Adipocyte (in vitro differentiated cells): ENCODE measurements around the gene TRANK1.
A peak's percentile ranks its signal among the peaks of the same experiment; 100 is the strongest.

Experiments used
- DNase-seq: peaks from one replicate; pipeline ENCODE4 v3.0.0-alpha.2; 2015; ENCODE audit warnings: low read depth
- H3K27me3 ChIP-seq: replicated peaks from 2 replicates; pipeline ENCODE4 v1.7.0; 2013; ENCODE audit warnings: mild to moderate bottlenecking, low read length, moderate library complexity; ENCODE audit not compliant: control insufficient read depth, insufficient read depth
- H3K36me3 ChIP-seq: 2 replicates; pipeline ENCODE4 v1.7.0; 2013; ENCODE audit warnings: low read length, mild to moderate bottlenecking, moderate library complexity; ENCODE audit not compliant: control insufficient read depth, insufficient read depth, severe bottlenecking
- H3K4me1 ChIP-seq: 2 replicates; pipeline ENCODE4 v1.7.0; 2013; ENCODE audit warnings: mild to moderate bottlenecking, low read length, moderate library complexity; ENCODE audit not compliant: control insufficient read depth, insufficient read depth
- H3K4me3 ChIP-seq: 2 replicates; pipeline ENCODE4 v1.7.0; 2013; ENCODE audit warnings: mild to moderate bottlenecking, low read length, moderate library complexity
- H3K9ac ChIP-seq: 2 replicates; pipeline ENCODE4 v1.7.0; 2013; ENCODE audit warnings: mild to moderate bottlenecking, low read length, moderate library complexity
- H3K9me3 ChIP-seq: 2 replicates; pipeline ENCODE4 v1.7.0; 2013; ENCODE audit warnings: mild to moderate bottlenecking, low read length, moderate library complexity; ENCODE audit not compliant: control insufficient read depth

Gene TRANK1

DNA sequence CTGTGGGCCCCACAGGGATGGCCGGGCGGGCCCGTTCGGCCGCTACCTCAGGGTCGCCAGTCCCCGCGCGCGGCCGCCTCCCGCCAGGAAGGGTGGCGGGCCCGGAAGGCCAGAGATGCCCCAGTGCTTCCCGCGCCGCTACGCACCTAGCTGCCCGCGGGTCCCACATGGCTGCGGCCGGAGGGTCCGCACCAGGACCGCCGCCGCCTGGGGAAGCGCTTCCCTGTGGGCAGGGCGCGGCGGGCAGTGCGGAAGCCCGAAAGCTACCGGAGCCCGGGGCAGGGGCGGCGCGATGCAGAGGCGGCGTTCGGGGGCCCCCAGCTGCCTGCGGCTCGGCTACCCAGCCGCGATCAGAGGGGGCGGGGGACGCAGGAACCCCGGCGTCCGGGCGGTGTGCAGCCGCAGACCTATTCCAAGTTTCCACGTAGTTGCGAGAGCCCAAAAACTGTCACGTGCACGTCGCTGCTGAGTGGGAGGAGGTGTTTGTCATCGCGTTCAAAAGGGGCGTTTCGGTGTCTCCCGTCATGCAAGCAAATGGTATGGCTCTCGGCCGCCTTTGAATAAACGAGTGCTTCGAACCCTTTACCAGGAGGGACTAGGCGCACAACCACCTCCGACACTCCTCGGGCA lies at the start of gene TRANK1:
TSS of gene TRANK1 (minus strand) at position 414 of the 630 bp plus-strand sequence. CDS start at position 169, 245 bp downstream.
- peak; percentile 45 for DNase-seq
- Histone ChIP-seq H3K36me3 (no peaks in the 10 kb centered on the region), H3K9ac (peak within 1 kb of the TSS; percentile 87), H3K27me3 (no peaks in the 10 kb centered on the region), H3K9me3 (peaks cover 6% of the 10 kb centered on the region), H3K4me3 (peak within 1 kb of the TSS; percentile 88), H3K4me1 (peaks cover 25% of the 10 kb centered on the region)

DNA sequence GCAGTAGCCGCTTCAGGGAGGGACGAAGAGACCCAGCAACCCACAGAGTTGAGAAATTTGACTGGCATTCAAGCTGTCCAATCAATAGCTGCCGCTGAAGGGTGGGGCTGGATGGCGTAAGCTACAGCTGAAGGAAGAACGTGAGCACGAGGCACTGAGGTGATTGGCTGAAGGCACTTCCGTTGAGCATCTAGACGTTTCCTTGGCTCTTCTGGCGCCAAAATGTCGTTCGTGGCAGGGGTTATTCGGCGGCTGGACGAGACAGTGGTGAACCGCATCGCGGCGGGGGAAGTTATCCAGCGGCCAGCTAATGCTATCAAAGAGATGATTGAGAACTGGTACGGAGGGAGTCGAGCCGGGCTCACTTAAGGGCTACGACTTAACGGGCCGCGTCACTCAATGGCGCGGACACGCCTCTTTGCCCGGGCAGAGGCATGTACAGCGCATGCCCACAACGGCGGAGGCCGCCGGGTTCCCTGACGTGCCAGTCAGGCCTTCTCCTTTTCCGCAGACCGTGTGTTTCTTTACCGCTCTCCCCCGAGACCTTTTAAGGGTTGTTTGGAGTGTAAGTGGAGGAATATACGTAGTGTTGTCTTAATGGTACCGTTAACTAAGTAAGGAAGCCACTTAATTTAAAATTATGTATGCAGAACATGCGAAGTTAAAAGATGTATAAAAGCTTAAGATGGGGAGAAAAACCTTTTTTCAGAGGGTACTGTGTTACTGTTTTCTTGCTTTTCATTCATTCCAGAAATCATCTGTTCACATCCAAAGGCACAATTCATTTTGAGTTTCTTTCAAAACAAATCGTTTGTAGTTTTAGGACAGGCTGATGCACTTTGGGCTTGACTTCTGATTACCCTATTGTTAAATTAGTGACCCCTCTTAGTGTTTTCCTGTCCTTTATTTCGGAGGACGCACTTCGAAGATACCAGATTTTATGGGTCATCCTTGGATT lies 48.8 kb upstream of the TRANK1 start, which contains the start of gene MLH1:
TSS of gene MLH1 (plus strand) at position 193 of the 958 bp plus-strand sequence. CDS start at position 223, 30 bp downstream.
- Histone ChIP-seq H3K9ac (peak within 1 kb of the TSS; percentile 99), H3K27me3 (no peaks in the 10 kb centered on the region), H3K9me3 (no peaks in the 10 kb centered on the region), H3K4me1 (peaks cover 38% of the 10 kb centered on the region), H3K4me3 (peak within 1 kb of the TSS; percentile 99), H3K36me3 (peaks cover 33% of the 10 kb centered on the region)
- peak; percentile 96 for DNase-seq

DNA sequence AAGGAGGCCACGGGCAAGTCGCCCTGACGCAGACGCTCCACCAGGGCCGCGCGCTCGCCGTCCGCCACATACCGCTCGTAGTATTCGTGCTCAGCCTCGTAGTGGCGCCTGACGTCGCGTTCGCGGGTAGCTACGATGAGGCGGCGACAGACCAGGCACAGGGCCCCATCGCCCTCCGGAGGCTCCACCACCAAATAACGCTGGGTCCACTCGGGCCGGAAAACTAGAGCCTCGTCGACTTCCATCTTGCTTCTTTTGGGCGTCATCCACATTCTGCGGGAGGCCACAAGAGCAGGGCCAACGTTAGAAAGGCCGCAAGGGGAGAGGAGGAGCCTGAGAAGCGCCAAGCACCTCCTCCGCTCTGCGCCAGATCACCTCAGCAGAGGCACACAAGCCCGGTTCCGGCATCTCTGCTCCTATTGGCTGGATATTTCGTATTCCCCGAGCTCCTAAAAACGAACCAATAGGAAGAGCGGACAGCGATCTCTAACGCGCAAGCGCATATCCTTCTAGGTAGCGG lies 48.0 kb upstream of the TRANK1 start, which contains the start of gene EPM2AIP1:
TSS of gene EPM2AIP1 (minus strand) at position 326 of the 520 bp plus-strand sequence. CDS start at position 272, 54 bp downstream.
- Histone ChIP-seq H3K27me3 (no peaks in the 10 kb centered on the region), H3K36me3 (peaks cover 27% of the 10 kb centered on the region), H3K4me3 (peak within 1 kb of the TSS; percentile 99), H3K9ac (peak within 1 kb of the TSS; percentile 99), H3K9me3 (no peaks in the 10 kb centered on the region), H3K4me1 (peaks cover 38% of the 10 kb centered on the region)
- DNase-seq = peak; percentile 100

DNA sequence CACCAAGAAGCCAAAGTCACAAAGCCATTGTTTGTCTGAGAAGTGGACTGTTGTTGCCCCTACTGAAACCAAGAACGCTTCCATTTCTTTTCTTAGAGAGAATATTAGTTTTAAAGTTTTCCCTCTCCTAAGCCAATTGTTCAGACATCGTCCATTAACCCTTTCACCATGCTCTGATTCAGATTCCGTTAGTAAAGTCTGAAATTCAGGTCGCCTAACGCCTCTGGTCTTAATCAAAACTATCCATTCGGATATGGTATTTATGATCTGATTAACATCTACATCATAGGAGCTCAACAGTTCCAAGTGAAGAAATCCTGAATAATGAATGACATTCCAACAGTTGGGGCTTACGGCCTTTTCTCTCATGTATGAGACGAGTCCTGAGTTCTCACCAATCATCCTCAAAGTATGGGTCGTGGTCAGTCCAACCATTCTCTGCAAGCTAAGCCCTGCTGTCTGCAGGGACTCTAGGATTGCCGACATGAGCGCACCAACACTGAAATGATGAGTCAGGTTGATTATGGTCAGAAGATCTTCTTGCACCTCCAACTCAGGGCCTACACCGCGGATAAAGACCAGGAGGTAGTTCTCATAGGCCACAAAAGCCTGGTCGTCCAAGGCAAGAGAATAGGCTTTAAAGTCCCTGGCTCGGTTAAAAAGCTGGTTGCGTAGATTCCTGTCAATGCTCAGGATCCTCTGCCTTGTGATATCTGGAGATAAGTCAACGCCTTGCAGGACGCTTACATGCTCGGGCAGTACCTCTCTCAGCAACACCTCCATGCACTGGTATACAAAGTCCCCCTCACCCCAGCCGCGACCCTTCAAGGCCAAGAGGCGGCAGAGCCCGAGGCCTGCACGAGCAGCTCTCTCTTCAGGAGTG lies 47.3 kb upstream of the TRANK1 start:
- no peaks in the 10 kb centered on the region for H3K9me3 ChIP-seq
- H3K36me3 ChIP-seq = peaks cover 27% of the 10 kb centered on the region
- peak overlapping the region; percentile 99 for H3K4me3 ChIP-seq
- DNase-seq = peak; percentile 57
- H3K9ac ChIP-seq = peak overlapping the region; percentile 99
- H3K4me1 ChIP-seq = peaks cover 38% of the 10 kb centered on the region
- no peaks in the 10 kb centered on the region for H3K27me3 ChIP-seq

DNA sequence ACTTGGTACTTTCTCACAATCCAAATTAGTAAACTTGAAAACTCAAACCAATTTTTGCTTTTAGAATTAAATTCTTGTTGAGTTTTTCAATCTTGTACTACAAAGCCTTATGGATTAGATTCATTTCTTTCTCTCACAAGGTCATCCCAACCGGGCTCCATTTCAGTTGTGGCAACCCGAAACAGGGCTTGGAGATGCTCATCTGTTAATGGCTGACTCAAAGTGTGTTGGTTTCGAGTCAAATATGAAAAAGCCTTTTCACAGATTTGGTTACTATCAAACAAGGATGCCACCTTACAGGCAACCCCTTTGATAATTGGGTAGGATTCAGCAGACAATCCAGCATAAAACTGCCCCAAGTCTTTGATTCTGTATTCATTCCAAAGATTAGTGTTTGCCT lies 46.3 kb upstream of the TRANK1 start:
- Histone ChIP-seq H3K36me3 (peaks cover 27% of the 10 kb centered on the region), H3K27me3 (no peaks in the 10 kb centered on the region), H3K9ac (peak overlapping the region; percentile 99), H3K4me3 (peak overlapping the region; percentile 99), H3K4me1 (peaks cover 38% of the 10 kb centered on the region), H3K9me3 (no peaks in the 10 kb centered on the region)
- DNase-seq = no peak

DNA sequence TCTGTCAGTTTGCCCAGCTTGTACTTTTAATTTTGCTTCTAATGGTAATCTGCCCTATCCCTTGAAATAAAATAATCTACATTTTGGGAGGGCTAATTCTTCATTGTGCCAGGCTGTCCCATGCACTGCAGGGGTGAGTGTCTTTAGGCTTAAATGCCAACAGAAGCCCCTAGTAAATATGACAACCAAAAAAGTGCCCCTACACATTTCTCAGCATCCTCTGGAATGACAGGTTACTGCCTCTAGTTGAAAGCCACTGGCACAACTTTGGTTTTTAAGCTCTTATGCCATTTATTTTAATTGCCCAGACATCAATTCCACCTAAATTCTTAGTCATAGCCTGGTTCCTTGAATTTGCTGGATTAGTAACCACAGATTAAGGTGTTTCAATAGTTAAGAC lies 44.7 kb upstream of the TRANK1 start:
- H3K4me1 ChIP-seq = peaks cover 37% of the 10 kb centered on the region
- H3K36me3 ChIP-seq = peaks cover 38% of the 10 kb centered on the region
- peak overlapping the region; percentile 99 for H3K9ac ChIP-seq
- H3K27me3 ChIP-seq = no peaks in the 10 kb centered on the region
- no peaks in the 10 kb centered on the region for H3K9me3 ChIP-seq
- peak overlapping the region; percentile 99 for H3K4me3 ChIP-seq
- DNase-seq = no peak

DNA sequence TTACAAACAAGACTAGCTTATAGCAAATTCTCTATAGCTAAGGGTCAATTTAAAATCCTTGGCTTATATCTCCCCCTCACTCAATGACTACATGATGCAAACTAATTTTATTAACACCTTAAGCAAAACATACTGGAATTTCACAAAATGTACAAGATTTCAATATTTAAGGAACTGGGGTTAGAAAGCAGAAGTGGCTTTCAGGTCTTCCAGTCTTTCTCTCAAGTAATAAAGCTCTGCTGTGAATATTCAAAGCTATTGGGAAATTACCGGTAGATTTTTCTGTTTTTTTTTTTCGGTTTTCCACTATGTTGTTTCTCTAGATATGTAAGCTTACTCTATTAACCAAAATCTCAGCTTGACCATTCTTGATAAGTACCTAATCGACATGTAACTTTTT lies 44.2 kb upstream of the TRANK1 start:
- Histone ChIP-seq H3K4me1 (peaks cover 32% of the 10 kb centered on the region), H3K4me3 (peak overlapping the region; percentile 99), H3K27me3 (no peaks in the 10 kb centered on the region), H3K36me3 (peaks cover 43% of the 10 kb centered on the region), H3K9me3 (no peaks in the 10 kb centered on the region), H3K9ac (peak overlapping the region; percentile 99)
- DNase-seq = no peak

DNA sequence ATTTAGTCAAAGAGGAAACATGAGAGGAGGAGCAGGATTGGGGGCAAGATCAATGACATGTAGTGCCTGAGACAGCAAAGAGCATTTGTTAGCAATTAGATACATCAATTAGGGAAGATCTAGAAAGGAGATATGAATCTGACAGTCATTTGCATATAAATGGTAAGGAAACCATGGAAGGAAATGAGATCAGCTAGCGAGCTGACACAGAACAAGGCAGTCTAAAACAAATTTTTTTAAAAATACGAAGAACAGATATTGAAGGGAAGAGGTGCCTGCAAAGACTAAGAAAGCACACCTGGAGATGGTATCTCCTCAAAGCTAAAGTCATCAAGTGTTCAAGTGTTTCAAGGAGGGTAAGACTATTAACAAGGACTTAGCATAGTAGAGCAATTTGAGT lies 43.5 kb upstream of the TRANK1 start:
- Histone ChIP-seq H3K4me1 (peaks cover 30% of the 10 kb centered on the region), H3K36me3 (peaks cover 50% of the 10 kb centered on the region), H3K4me3 (peak overlapping the region; percentile 99), H3K9ac (no peak overlapping the region), H3K9me3 (no peaks in the 10 kb centered on the region), H3K27me3 (no peaks in the 10 kb centered on the region)
- DNase-seq = no peak

DNA sequence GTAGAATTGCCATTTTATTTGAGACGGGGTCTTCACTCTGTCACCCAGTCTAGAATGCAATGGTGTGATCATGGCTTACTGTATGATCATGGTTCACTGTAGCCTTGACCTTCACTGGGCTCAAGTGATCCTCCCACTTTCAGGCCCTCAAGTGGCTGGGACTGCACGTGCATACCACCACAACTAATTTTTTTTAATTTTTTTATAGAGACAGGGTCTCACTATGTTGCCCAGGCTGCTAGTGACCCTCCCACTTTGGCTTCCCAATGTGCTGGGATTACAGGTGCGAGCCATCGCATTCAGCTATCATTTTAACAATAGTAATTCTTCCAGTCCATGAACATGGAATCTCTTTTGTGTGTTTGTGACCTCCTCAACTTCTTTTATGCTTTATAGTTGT lies 36.2 kb upstream of the TRANK1 start:
- no peaks in the 10 kb centered on the region for H3K27me3 ChIP-seq
- peaks cover 36% of the 10 kb centered on the region for H3K36me3 ChIP-seq
- H3K4me3 ChIP-seq = no peak overlapping the region
- no peak for DNase-seq
- H3K9me3 ChIP-seq = no peaks in the 10 kb centered on the region
- H3K9ac ChIP-seq = no peak overlapping the region
- H3K4me1 ChIP-seq = no peaks in the 10 kb centered on the region

DNA sequence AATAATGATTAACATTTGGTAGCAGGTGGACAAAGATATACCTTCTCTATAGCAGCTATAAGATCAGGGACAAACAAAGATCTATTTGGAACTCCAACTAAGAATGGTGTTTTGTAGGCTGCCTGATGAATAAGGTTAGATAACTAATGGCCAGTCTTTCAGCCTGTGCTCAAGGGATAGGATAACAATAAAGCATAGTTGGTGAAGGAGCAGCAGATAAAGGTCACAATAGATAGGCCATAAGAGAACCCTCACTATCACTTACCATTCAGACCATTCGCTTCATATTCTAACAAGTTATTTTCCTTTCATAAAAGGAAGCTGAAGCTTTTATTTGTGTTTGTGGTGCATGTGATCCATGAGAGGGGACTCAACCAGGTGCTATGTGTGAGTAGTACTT lies 28.3 kb upstream of the TRANK1 start:
- Histone ChIP-seq H3K9ac (no peak overlapping the region), H3K36me3 (no peaks in the 10 kb centered on the region), H3K27me3 (no peaks in the 10 kb centered on the region), H3K4me1 (no peaks in the 10 kb centered on the region), H3K4me3 (no peak overlapping the region), H3K9me3 (no peaks in the 10 kb centered on the region)
- no peak for DNase-seq
